GM15510 (cell line): ENCODE data around the gene GRB7.

ENCODE experiments used
- POLR2A ChIP-seq: IDR thresholded peaks from 3 replicates; pipeline ENCODE4 v1.6.1; 2011; ENCODE audit warnings: borderline replicate concordance; ENCODE audit not compliant: insufficient read length; ENCODE audit errors: extremely low read depth

Gene GRB7

DNA sequence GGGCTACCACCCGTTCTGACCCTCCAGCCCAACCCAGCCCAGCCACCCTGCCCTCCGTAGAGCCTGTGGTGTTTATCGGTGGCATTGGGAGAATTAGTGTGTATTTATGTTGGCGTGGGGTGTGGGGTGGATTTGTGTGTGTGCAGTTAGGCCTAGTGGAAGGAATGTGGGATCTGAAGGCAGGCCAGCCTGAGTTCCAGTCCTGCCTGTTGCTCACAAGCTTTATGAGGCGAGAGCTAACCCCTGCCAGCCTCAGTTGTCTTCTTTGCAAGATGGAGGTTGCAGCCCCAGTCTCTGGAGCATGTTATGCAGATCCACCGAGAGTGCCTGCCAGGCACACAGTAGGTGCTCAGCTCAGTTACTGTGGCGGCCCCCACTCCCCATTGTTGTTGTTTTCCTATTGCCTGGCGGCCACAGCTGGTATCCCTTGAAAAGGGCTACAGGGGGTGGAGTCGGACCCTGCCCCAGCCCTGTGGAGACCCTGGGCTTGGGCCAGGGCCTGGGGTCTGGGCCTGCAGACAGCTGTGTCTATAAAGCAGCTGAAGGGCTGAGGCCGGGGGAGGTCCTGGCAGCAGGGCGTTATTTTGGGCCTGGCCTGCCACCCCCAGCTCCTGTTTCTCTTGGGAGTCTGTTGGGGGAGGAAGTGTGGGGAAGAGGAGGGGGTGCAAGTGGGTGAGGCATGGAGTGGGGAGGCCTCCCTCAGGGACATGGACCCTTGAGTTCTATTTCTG, 32.8 kb upstream of the GRB7 start:
- no peak for TF ChIP-seq POLR2A

DNA sequence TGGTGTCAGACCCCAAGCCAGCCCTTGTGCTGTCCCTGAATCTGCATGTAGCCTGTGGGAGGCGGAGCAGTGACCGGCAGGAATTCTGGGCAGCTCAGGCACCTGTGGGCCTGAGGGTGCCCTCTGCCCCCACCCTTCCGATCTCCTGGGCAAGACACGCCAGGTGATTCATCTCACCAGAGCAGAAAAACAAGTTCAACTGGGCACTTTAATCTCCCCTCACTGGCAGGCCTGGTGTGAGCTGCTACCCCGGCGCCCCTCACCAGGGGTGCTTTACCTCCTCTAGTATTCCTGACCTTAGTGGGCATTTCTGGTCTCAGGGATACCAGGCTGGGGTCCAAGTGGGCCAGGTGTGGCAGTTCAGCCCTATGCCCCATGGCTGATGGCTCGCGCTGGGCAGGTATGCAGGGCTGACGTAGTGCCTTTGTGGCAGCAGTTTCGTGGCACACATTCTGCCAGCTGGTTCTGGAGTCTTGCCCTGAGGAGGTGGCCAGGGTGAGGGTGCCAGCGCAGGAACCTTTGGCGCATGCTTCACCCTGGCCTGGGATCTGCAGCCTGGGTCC, 31.9 kb upstream of the GRB7 start:
- TF ChIP-seq POLR2A: no peak

DNA sequence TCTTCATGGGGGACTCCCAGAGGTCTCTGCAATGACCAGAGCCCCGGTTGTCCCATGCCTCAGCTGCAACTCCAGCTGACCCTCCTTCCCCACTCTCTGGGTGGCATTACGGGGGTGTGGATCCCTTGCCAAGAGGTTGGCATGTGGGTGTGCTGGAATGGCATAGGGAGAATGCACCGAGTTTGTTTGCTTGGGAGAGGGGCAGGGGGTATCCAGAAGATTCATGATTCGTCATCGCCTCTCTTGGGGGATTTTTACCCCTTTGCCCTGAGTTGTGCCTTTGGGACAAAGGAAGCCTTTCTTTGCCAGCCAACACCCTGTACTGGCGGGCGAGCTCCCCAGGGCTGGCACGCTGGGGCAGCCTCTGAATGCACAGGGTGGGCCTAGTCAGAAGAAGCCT, 31.4 kb upstream of the GRB7 start:
- TF ChIP-seq POLR2A: no peak

DNA sequence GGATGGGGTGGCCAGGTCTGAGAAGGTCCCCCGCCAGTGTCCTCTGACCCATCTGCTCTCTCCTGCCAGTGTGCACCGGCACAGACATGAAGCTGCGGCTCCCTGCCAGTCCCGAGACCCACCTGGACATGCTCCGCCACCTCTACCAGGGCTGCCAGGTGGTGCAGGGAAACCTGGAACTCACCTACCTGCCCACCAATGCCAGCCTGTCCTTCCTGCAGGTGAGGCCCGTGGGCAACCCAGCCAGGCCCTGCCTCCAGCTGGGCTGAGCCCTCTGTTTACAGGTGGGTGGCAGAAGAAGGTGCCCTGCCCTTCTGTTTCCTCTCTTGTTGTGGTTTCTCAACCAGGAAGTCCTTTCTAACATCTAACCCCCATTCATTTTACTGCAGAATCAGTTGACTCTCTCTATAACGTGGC, 30.8 kb upstream of the GRB7 start:
- no peak for TF ChIP-seq POLR2A

DNA sequence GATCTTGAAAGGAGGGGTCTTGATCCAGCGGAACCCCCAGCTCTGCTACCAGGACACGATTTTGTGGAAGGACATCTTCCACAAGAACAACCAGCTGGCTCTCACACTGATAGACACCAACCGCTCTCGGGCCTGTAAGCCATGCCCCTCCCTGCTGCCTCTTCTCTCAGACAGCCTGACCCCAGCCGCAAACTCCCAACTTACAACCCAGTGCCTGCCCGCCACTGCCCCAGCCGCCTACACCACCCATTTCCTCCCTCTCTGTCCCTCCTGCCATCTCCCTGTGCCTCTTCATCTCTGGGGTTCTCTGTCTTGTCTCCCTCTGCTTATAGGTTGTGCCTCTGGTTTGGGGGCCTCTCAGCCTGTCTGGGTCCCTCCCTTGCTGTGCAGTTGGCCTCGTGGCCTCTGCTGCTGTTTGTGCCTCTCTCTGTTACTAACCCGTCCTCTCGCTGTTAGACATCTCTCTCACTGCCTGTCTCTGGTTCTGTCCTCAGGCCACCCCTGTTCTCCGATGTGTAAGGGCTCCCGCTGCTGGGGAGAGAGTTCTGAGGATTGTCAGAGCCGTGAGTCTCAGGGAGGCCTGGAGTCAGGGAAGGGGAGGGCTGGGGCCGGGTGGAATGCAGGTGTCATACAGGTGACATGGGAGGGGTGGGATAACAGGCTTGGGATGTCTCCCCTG, 28.3 kb upstream of the GRB7 start:
- no peak for TF ChIP-seq POLR2A

DNA sequence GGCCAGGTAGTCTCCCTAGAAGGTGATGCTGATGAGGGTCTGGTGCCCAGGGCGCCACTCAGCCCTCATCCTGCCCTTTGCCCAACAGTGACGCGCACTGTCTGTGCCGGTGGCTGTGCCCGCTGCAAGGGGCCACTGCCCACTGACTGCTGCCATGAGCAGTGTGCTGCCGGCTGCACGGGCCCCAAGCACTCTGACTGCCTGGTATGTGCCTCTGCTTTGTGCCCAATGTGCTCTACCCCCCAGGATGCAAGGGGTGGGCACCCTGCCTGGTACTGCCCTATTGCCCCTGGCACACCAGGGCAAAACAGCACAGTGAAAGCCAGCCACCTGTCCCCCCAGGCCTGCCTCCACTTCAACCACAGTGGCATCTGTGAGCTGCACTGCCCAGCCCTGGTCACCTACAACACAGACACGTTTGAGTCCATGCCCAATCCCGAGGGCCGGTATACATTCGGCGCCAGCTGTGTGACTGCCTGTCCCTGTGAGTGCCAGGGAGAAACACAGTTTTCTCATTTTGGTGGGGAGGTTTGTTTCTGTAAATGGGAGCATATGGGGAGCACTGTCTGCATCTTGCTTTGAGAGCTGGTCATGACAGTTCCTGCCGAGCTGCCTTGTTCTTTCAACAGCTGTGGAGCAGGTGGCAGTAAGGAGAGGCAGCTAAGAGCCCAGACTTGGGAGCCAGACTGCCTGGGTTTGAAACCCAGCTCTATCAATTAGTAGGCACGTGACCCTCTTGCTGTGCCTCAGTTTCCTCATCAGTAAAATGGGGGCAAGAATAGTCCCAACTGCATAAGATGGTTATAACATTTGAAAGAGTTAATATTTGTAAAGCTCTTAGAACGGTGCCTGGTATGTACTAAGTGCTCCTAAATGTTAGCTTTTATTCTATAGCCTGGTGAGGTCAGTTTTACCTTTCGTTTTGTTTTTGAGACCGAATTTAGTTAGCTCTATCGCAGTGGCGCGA, 27.5 kb upstream of the GRB7 start:
- no peak for TF ChIP-seq POLR2A

DNA sequence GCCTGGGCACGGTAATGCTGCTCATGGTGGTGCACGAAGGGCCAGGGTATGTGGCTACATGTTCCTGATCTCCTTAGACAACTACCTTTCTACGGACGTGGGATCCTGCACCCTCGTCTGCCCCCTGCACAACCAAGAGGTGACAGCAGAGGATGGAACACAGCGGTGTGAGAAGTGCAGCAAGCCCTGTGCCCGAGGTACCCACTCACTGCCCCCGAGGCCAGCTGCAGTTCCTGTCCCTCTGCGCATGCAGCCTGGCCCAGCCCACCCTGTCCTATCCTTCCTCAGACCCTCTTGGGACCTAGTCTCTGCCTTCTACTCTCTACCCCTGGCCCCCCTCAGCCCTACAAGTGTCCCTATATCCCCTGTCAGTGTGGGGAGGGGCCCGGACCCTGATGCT, 25.9 kb upstream of the GRB7 start:
- no peak for TF ChIP-seq POLR2A

DNA sequence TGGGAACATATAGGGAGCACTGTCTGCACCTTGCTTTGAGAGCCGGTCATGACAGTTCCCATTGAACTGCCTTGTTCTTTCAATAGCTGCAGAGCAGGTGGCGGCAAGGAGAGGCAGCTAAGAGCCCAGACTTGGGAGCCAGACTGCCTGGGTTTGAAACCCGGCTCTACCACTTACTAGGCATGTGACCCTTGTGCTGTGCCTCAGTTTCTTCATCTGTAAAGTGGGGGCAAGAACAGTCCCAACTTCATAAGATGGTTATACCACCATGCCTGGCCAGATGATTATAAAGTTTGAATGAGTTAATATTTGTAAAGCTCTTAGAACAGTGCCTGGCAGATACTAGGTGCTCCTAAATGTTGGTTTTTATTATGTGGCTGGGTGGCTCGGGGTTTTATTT, 23.5 kb upstream of the GRB7 start:
- no peak for TF ChIP-seq POLR2A

DNA sequence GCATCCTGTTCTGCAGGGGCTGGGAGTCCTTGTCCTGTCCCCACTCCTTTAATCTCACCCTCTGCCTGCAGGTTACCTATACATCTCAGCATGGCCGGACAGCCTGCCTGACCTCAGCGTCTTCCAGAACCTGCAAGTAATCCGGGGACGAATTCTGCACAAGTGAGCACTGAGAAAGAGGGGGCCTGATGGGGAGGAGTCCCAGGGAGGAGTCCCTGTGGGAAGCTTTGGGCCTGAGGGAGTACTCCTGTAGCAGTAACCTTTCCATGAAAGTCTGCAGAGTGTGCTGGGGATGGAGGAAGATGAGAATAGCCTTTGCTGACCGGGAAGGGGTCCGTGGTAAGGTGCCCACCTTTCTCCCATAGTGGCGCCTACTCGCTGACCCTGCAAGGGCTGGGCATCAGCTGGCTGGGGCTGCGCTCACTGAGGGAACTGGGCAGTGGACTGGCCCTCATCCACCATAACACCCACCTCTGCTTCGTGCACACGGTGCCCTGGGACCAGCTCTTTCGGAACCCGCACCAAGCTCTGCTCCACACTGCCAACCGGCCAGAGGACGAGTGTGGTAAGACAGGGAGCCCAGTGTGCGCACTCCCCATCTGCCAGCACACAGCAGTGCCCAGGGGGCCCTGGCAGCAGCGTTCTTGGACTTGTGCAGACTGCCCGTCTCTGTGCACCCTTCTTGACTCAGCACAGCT, 22.2 kb upstream of the GRB7 start:
- no peak for TF ChIP-seq POLR2A

DNA sequence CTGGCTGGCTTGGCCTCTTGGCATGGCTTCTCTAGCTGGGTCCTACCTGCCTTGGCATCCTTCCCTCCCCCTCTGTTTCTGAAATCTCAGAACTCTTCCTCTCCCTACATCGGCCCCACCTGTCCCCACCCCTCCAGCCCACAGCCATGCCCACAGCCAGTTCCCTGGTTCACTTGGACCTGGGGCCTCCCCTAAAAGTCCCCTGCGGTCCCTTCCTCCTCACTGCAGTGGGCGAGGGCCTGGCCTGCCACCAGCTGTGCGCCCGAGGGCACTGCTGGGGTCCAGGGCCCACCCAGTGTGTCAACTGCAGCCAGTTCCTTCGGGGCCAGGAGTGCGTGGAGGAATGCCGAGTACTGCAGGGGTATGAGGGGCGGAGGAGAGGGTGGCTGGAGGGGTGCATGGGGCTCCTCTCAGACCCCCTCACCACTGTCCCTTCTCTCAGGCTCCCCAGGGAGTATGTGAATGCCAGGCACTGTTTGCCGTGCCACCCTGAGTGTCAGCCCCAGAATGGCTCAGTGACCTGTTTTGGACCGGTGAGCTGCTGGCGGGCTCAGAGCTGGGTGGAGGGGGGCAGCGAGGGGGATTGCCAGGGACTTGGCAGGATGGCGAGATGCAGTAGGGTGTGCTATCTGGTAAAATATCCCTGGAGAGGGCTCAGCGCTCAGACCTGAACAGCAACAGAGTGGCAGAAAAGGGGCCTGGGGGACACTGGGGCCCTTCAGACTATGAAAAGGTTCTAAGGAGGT, 21.5 kb upstream of the GRB7 start:
- TF ChIP-seq POLR2A: no peak

DNA sequence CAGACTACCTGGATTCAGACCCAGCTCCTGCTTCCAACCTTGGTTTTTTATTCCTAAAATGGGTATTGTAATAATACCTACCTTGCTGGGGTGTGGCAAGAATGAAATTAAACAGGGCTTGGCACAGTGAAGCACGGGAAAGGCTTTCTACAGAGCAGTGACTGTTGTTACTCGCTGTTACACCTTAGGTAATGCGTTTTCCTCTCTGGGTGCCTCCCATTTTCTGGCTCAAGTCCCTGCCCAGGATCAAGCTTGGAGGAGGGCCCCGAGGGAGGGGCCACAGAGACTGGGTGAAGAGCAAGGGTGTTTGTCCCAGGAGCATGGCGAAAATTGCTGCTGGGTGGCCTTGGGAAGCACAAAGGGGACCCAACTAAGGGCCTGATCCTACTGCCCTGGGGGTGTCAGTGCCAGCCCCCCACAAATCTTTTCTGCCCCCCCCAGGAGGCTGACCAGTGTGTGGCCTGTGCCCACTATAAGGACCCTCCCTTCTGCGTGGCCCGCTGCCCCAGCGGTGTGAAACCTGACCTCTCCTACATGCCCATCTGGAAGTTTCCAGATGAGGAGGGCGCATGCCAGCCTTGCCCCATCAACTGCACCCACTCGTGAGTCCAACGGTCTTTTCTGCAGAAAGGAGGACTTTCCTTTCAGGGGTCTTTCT, 20.7 kb upstream of the GRB7 start:
- TF ChIP-seq POLR2A: no peak

DNA sequence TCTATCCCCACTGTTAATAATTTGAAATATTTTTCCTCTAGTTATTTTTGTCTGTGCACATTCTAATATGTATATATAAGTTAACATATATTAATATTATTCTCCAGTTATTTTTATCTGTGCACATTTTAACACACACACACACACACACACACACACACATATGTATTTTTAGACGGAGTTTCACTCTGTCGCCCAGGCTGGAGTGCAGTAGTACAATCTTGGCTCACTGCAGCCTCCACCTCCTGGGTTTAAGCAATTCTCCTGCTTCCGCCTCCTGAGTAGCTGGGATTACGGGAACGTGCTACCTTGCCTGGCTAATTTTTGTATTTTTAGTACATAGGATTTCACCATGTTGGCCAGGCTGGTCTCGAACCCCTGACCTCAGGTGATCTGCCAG, 20.1 kb upstream of the GRB7 start:
- no peak for TF ChIP-seq POLR2A

DNA sequence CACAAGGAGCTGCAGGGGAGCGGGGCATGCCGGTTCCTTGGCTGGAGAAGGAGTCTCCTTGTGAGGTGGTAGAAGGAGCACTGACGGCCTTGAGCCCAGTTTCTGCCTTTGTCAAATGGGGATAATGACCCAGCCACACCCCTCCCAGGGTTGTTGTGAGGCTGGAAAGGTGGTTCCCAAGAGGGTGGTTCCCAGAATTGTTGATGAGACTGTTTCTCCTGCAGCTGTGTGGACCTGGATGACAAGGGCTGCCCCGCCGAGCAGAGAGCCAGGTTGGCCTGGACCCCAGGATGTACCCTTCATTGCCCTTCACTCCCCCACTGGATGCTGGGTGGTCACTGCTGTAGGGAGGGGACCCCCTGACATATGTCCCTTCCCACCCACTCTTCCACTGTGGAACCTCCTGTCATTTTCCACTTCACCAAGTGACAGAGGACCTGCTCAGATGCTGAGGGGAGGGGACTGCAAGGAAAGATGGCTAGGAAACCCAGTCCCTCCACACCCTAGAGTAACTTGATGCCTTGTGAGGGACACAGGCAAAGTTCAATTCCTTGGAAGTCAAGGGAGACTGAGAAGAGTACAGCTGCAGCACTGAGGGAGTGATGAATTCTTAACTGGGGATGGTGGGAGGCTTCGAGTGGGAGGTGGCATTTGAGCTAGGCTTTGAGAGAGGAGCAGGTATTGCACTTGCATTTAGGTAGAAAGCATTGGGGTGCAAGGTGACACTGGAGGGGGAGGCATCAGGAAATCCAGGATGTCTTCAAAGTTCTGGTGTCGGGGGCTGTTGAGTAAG, 18.0 kb upstream of the GRB7 start:
- TF ChIP-seq POLR2A: no peak

DNA sequence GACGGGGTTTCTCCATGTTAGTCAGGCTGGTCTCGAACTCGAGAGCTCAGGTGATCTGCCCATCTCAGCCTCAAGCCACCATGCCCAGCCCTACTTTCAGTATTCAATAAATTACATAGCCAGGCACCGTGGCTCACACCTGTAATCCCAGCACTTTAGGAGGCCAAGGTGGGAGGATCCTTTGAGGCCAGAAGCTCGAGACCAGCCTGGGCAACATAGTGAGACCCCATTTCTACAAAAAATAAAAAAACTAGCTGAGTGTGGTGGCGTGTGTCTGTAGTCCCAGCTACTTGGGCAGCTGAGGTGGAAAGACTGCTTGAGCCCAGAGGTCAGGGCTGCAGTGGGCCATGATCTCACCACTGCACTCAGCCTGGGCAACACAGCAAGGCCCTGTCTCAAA, 15.6 kb upstream of the GRB7 start:
- TF ChIP-seq POLR2A: no peak
